GM18867 (cell line): ENCODE measurements around the gene PSMD1.

Experiments used
- ATAC-seq: cut with Tn5 transposase; IDR thresholded peaks from one replicate; pipeline ENCODE4 v1.9.1; 2021; ENCODE audit warnings: mild to moderate bottlenecking, moderate library complexity; ENCODE audit not compliant: unreplicated experiment

PSMD1 gene

GRCh38 chr2:231110551-231110950 is 53.9 kb downstream of the PSMD1 start:
- ATAC-seq = no peak

DNA sequence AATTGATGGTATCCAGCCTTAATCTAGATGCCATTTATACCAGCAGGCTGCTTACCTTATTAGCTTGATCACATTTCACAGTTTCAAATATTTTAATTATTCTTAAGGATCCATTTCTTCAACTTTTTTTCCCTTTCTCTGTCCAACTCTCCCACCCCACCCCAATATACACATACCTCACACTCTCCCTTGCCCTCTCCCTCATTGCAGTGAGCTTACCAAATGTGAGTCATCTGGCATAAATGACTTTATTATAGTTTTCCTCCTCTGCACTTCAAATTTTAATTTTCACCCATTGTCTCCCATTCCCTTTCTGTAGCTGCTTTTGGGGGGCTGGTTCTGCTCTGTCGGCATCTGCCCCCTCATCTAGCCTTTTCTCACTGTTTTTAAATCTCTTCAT is 55.3 kb downstream of the PSMD1 start:
- ATAC-seq = no peak

- ATAC-seq = no peak
Observed at GRCh38 chr2:231113489-231113888, 56.8 kb downstream of the PSMD1 start.

- ATAC-seq = no peak
Observed at GRCh38 chr2:231115651-231116050, 59.0 kb downstream of the PSMD1 start.

DNA sequence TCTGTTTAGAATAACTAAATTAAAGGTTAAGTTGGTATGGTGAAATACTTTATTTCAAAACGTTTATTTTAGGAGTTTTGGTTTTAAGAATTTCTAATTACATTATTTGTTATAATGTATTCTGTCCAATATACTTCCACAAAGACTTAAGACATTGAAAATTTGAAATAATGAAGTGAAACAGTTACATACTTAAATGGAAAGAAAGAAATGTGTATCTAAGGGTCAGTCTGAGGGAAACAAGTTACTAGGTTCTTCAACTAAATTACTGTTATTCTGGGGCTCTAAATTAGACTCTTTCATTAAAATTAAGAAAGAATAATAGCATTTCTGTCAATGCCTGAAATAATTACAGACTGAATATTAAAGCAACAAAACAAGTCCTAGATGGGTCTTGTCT is 60.5 kb downstream of the PSMD1 start:
- no peak for ATAC-seq

- no peak for ATAC-seq
Observed at GRCh38 chr2:231117922-231118613, 61.4 kb downstream of the PSMD1 start.

DNA sequence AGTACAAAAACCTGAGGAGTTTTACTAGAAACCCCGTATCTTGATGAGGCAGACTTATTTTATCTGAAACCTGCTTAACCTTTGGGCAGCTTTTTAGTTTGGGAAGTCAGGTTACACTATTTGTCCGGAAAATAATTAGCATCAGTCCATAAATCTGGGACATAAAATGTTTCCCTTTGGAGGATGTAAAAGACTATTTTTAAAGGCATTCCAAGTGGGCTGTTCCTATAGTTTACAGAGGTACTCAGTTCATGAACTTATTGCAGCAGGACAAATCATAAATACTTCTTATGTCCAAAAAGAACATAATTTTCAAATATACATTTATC is 61.9 kb downstream of the PSMD1 start:
- no peak for ATAC-seq

GRCh38 chr2:231123362-231123898 is 66.8 kb downstream of the PSMD1 start:
- no peak for ATAC-seq

DNA sequence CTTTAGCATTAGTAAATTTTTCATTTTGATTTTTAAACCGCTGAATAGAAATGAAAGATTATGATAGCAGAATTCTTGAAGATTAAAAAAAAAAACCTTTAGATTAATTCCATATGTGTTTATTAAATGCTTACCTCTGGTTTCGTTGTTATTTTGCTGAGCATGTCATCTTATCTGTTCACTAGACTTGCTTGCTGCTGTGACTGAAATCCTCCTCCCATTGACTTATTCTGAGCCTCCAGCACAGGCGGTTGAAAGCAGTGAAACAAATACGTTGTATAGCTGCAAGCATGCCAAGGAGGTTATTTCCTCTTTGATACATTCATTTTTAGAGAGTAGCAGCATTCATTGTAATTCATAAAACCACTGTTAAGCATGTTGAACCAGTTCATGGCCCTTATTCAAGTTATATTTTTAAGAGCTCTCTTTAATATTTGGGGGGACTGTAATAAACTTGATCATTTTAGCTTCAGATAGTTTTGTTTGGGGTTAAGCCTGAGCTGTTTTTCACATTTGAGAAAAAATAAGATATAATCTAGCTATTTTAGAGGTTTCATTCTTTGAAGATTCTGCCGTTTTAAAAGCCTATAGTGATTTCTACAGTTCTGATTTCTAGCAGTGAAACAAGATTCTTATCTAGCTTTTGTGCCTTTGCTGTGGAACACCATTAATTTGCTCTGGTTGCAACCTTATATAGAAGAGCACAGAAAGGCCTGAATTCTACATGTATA is 68.3 kb downstream of the PSMD1 start, which contains the start of gene HTR2B:
Gene HTR2B, minus strand, starts transcription at position 205 of the 731 bp plus-strand sequence. CDS start 1,278 bp downstream, outside the sequence.
- ATAC-seq = no peak

- no peak for ATAC-seq
Observed at GRCh38 chr2:231126123-231126522, 69.5 kb downstream of the PSMD1 start.

GRCh38 chr2:231127480-231127879 is 70.8 kb downstream of the PSMD1 start:
- no peak for ATAC-seq

DNA sequence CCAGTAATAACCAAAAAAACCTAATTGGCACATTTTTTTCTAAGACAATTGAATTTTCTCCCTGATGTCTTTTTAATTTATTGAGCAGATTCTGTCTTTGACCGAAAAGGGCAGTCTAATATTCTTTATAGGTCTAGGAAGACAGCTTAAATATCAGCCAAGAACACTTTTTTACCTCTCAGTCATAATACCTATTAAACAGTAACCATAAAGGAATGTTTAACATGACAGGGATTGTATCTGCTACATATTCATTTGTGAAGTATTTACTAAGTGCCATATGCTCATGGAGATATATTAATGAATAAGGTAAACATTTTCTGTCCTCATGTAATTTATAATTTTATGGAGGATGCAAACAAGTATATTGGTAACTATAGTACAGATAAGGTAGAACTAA is 71.3 kb downstream of the PSMD1 start:
- ATAC-seq = no peak

- ATAC-seq = no peak
Observed at GRCh38 chr2:231128541-231128940, 71.9 kb downstream of the PSMD1 start.

DNA sequence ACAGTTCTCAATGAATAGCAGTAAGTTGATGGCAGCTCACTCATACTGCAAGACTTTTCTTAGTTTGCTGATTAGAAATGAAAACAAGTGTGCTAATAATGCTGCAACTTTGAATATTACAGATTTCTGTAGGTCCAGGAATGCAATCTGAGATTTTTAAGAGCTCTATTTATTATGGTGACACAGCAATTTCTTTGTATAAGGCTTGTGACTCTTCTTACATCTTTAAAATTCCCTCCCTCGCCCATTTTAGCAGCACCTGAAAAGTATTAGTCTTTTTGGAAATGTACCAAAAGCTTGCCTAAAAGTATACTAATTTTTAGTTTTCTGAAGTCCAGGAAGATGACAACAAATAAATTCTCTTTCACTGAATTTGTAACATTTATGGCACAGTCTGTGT is 72.5 kb downstream of the PSMD1 start:
- no peak for ATAC-seq

- ATAC-seq = no peak
Observed at GRCh38 chr2:231130336-231131056, 73.8 kb downstream of the PSMD1 start.

- no peak for ATAC-seq
Observed at GRCh38 chr2:231132129-231132528, 75.5 kb downstream of the PSMD1 start.

GRCh38 chr2:231133365-231134099 is 76.9 kb downstream of the PSMD1 start:
- ATAC-seq = no peak

DNA sequence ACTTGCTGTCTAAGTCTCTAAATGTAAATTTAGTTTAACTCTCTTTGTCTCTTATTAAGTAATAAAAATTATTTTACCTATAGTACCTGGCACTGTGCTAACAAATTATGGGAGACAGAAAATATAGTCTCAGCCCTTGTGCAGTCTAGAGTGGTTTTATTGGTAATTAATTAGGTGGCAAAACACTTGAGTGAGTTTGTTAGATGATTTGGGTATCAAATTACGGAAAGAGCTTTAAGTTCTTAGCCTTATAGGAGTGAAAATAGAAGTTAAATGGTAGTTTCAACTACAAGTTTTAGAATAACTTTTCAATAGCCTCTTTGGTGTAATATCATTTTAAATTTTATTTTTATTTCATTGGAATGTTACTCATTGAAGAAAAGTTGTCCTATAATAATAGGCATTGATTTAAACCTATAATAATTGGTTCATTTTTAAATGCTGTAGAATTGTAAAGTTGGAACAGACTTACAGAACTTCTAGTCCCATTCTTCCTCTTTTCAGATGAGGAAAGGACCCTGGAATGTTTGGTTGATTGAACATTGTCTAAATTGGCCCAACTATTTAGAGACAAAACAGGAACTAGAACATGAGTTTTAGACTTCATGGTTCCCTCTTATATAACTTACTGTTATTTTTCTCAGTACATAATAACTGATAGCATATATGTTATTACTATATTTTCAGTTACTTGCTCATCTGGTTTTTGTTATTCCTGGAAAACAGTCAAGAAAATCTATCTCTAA is 78.4 kb downstream of the PSMD1 start:
- no peak for ATAC-seq

DNA sequence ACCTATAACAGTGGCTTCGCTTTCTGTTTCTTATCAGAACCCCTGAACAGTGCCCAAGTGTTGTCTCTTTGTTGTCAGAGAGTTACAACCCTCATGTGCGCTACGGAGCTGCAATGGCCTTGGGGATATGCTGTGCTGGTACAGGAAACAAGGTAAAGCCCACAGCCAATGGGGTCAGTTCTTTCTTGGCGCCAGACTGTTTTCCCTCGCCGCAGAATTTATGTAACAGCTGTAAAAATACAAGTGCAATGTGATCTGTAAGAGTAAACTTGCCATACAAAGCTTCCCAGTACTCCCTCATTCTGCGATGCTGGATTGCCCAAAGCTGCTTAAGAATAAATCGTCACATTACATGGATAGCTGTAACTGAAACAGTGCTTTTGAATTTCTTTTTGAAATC is 82.0 kb downstream of the PSMD1 start:
- no peak for ATAC-seq

GRCh38 chr2:231139796-231140195 is 83.1 kb downstream of the PSMD1 start:
- ATAC-seq = no peak
